ENCODE data around the gene TRAPPC3L.

TRAPPC3L gene

DNA sequence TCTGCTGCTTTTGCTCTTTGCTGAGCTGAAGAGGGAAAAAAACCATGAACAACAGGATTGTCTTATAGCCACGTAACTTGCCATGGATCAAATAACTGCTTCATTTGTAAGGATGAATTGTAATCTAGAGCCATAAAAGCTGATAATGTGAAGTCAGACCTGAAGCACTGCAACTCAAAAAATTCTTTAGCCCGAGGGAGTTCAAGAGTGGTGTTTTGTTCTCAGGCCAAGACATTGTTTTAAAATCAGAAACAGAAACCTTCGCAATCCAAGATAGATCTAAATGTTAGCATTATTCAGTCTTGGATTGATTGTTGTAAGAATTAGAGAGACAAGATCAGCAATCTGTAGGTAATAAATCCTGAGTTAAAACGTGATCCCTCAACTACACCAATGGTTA lies at the start of gene TRAPPC3L:
Gene TRAPPC3L (minus strand): TSS at position 34 of the 400 bp plus-strand sequence. CDS start 170 bp downstream, outside the sequence.
- no peak for DNase-seq

DNA sequence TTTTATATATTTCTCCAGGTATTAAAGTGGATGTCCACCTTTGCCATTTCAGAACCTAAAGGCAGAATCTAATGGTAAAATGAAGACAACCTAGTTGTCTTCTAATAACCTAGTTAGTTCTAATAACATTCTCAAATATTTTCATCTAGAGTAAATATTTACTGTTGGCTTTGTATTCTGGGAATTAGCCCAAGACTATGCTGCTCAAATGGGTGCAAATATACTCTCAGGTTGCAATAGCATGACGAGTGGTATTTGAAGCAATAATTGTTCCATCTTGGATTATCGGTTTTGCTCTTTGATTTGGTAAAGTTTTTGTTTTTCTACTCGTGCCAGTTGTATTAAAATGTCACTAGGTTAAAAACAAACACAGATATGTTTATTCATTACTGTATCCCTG lies 49.8 kb upstream of the TRAPPC3L start:
- DNase-seq, result no peak

DNA sequence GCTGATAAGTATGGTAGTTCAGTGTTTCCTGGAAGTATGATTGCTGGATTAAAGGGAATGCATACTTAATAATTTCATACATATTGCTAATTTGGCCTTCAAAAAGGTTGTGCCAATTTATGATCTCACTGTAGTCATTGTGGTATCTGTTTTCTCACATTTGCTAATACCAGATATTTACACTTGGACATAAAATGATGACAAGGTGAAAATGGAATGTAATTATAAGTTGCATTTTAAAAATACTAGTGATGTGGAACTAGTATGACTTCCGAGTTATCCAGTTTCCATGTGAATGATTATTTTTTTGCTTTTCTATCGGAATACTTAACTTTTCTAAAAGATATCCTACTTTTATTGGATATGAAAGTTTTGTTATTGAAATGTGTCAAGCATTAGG lies 41.3 kb upstream of the TRAPPC3L start:
- no peak for DNase-seq

DNA sequence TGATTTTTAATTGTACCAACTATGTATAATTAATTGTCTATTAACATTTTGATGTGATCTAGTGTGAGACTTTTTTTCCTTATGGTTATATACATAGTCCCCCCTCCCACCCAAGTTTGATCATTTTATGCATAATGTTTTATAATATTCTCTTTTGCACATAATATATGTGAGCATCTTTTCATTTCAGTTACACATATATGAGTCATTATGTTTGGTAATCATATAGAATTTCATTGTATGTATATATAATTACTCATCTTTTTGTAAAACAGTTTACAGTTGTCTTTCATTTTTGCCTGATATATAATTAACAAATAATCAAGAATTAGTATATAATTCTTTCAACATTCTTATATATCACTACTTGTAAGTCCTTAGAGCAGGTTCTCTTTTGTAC lies 40.8 kb upstream of the TRAPPC3L start:
- no peak for DNase-seq

DNA sequence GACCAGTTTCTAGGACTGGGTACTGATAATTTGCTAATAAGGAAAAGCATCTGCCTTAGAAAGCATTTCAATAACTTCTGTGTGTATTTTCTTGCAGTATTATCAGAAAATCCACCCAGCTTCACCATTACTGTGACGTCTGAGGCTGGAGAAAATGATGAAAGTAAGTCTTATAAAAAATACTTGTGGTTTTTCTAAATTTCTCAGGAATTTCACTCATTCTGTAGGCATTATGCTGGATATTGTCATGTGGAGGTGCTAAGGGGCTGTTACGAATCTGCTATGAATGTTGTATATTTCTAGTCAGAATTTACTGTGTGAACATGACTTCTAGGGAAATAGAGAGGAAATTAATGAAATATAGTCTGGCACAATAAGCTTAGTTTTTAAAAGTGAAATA lies 34.7 kb upstream of the TRAPPC3L start:
- DNase-seq, result no peak

DNA sequence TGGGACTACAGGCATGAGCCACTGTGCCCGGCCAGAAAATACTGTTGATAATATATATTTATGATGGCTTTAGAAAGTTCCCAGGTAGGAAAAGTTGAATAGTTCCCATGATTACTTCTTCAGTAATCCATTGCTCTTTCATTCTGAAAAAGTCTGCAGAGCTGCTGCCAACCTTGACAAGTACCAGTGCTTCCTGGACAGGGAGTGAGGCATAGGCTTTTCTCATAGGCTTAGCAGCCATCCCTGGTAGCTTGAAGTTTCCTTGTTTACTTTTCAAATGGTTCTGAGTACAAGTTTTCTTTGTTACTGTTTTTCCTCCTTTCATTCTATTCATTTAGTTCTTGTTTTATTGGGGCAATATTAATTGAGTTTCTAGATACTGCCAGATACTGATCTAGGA lies 33.7 kb upstream of the TRAPPC3L start:
- no peak for DNase-seq

DNA sequence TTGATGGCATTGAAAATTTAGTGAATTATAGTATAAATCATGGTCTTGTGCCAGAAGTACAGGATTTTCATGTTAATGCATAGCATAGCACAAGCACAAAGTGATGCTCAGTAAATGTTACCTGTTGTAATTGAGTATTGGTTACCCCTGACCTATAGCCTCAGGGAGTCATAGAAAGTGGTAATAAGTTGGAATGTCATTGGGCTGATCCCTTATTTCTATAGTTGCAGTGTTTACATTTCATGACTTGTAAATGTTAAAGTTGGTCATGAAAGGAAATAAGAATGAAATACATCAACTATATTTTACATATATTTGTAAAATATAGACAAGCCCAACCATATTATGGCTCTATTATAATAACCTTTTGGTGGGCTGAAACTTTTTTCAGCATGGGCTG lies 32.9 kb upstream of the TRAPPC3L start:
- no peak for DNase-seq

DNA sequence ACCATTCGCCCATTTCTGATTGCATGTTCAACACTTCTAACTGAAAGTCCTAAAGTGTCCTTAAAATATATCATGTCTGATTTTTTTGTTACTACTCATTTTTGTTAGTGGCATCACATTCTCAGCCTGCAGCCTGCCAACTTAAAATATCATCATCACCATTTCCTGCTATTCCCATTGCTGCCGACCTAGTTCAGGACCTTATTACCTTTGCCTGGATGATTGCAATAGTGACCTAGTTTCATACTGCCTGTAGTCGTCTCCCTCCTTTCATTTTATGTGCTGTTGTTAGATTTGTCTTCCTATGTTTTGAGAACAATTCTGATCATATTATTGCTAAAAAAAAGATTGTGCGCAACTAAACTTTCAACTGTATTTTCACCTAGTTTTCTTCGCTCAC lies 32.0 kb upstream of the TRAPPC3L start:
- DNase-seq, result no peak

DNA sequence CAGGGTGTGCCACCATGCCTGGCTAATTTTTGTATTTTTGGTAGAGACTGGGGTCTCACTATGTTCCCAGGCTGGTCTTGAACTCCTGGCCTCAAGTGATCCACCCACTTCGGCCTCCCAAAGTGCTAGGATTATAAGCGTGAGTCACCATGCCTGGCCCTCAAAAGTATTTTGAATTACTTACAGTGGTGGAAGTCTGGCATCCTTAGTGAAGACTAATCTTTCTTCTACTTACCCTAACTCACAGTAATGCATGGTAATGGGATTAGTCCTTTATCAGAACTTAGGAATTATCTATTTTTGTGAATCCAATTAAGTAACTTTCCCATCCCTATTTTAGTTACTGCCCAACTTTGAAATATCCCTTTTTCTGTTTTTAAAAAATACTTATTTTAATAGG lies 29.7 kb upstream of the TRAPPC3L start:
- DNase-seq, result no peak

DNA sequence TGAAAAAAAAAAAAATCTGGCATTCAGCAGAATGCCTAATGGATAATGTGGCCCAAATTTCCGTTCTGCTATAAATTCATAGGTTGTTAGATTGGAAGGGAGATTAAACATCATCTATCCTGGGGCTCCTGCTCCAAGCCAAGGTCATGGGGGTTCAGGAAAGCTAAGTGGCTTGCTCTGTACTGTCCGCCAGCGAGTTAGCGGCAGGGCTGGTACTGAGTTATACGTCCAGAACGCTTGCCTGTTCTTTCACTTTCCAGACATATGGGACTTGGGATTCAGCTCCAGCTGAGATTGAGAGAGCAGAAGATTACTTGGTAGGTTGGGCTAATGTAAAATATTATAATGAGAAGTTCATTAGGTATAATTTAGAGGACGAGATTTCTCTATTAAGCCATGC lies 26.7 kb upstream of the TRAPPC3L start:
- DNase-seq, result no peak

DNA sequence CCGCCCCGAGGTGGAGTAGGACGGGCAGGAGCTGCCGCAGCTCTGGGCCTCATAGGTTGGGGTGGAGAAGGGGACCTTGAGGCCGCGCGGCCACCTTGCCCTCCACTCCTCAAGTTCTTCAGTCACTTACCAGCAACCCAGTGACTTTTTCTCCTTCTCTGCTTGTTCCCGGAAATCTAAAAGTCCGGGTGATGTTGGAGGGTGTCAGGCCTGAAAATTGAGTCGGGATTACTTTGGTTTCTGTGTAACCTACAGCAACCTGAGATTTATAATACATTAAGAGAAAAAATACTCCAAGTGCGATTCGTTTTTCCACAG lies 26.2 kb upstream of the TRAPPC3L start:
- no peak for DNase-seq

DNA sequence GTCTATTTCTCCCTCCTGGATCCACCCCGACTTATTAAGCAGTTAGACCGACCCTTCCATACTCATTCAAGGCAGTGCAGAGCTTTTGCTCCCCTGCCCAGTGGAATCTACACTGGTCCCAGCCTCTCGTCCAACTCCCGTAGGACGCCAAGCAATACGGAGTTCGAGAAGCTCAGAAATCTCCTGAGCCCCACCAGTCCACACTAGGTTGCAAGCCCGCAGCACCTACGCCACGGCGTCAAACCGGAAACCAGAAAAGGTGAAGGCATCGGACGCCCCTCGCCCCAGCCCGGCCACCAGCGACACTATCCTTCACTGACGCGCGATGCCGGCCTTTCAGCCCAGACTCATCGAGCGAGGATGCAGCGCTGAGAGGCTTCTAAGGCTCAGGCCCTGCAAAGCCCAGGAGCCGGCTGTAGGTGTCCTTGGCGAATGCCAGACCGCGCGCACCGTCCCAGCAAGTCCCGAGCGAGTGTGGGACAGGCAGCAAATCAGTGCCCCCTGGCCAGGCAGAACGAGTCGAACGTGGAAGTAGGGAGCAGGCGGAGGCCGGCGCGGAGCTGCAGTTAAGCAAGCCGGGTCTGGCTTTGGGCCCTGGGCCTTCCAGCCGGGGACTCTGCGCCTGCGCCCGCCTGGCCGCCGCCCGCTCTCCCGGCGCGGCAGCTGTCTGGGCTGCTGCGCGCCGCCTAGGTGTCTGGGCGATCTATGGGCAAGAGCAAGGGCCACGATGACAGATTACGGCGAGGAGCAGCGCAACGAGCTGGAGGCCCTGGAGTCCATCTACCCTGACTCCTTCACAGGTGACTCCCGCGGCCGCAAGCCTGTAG lies 25.6 kb upstream of the TRAPPC3L start, which contains the start of gene RWDD1:
Gene RWDD1 (plus strand): TSS at position 649 of the 827 bp plus-strand sequence. CDS start 79 bp downstream, at position 728.
- DNase-seq, result peak; percentile 98

DNA sequence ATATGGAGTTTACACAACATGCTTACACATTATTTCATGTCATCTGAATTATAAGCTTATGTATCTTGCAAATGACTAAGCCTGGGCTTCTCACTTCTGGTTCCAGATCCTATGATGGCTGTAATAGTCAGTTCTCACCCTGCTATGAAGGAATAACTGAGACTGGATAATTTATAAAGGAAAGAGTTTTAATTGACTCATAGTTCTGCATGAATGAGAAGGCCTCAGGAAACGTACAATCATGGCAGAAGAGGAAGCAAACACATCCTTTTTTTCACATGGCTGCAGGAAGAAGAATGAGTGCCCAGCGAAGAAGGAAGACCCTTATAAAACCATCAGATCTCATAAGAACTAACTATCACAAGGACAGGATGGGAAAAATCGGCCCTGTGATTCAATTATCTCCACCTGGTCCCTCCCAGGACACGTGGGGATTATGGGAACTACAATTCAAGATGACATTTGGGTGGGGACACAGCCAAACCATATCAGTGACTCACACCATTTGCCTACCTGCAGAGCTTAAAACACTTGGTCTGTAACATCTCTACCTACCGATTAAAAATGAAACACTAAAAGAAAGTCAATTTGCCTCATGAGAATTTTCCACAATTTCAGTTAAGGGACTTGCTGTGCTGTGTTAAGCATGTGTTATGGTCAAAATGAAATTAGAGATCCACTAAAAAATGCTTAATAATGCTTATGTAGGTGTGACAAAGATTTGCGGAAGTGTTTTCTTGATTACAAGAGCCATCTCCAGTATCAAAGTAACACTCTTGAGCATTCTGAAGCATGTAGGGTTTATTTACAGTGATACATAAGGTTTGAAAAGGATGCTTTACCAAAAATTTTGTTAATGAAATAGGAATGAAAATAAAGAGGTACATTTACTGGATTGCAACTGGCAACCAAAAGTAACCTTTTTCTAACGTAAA lies 23.6 kb upstream of the TRAPPC3L start:
- no peak for DNase-seq

DNA sequence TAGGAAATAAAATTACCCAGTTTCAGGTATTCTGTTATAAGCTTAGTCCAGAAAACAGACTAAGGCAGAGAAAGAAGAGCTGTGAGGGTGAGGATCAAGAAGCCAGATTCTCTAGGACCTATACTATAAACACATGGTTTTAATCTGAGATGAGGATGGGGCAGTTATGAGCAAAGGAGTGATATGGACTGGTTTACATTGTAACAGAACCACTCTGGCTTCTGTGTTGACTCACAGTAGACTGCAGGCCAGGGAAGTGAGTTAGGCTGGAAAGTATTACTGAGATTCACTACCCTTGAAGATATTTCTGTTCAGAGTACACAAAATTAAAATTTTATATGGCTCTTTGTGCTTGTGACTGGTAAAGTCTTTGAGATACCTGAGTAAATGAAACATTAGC lies 22.6 kb upstream of the TRAPPC3L start:
- DNase-seq, result no peak

DNA sequence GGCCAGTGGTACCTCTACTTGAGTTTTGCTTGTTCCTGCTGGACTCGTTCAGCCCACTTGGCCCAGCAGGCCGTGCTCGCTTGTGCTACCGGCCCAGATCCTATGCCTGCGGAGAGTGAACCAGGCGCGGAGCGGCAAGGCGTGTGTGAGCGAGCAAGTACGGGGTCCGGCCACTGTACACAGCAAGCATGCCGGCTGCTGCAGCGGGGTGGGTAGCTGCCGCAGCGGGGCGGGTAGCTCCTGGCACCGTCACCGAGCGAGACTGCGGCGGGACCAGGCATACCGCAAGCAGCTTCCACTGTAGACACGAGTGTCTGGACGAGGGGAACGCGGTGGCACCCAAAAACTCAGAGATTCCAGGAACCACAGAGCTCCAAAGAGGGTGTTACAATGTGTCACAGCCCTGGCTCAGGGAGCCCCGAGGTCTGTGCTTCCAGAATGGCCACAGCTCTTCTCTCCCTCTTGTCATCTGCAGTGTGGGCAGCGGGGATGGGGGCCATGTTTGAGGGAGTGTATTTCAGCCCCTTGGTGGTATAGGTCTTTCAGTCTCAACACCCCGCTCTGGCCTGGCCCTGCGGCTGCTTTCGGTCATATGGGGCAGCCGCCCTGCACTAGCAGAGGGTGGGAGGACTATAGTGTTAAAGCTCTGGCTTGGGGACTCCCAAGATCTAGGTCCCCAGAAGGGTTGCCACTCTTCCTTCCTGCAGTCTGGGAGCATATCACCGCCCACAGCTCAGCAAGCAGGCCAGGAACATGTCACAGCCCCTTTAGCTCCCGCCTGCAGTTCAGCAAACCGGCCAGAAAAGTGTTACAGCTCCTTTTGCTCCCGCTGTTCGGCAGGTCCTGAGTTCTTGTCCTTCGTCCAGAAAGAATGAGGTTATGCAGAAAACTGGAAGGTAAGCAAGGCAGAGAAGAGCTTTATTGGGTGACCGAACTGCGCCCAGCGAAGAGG lies 19.7 kb upstream of the TRAPPC3L start:
- no peak for DNase-seq

DNA sequence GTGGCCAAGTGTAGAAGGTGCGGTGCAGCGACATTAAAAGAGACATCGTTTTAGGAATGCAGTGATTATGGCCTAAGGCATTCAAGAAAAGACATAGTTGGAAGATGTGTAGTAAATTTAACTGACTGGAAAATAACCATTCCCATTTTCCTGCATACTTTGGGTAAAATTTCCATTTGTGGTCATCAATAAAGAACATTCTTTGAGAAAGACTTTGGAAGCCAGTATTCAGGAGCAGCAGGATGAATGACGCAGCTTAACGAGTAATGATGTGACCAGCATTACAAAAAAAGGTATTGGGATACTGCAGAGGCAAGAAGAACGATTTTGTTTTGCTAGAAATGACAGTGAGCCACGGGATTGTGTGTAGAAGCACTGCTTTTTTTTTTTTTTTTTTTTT lies 18.8 kb upstream of the TRAPPC3L start:
- no peak for DNase-seq

DNA sequence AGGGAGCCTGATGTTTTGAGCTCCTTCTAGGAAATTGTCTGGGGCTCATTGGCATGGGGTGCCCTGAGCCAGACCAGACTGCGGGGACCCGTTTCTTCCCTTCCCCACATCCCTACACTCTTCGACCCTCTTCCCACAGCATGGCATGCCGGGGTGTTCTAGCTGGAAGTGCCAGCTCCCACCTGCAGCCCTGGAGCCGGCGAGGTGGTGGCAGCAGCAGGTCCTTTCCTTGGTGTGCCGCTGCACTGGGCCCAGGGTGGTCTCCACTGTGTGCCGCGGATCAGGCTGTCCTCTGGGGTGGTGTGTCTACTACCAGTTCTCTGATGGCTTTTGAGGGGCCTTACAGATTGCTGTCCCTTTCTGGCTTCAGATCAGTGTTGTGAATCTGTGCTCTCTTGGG lies 18.3 kb upstream of the TRAPPC3L start:
- no peak for DNase-seq

DNA sequence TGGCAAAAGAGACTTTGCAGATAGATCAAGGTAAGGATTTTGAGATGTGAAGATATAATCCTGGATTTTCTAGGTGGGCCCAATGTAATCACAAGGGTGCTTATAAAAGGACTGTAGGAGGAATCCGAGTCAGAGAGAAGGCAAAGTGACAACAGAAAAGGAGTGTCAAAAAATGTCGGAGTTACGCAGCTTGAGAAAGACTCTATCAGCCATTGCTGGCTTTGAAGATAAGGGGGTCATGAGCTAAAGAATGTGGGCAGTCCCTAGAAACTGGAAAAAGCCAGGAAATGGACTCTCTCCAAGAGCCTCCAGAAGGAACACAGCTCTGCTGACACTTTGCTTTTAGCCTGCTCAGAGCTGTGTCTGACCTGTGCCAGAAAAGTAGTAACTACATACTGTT lies 17.1 kb upstream of the TRAPPC3L start:
- no peak for DNase-seq

DNA sequence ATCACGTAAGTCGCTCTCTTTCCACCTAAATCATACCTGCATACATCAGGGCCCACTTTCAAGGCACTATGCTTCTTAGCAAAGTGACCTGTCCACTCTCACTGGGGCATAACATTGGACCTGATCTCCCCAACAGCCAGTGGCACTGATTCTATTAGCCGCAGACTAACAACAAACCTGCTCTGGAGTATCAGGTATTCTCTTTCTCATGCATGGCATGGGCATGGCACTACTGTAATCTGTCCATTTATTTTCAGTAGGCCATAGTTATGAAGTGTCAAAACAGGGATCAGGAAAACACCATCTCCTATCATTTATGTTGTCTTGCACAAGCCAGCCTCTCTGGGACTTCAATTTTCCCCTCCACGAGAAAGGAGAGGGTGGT lies 16.5 kb upstream of the TRAPPC3L start:
- no peak for DNase-seq

DNA sequence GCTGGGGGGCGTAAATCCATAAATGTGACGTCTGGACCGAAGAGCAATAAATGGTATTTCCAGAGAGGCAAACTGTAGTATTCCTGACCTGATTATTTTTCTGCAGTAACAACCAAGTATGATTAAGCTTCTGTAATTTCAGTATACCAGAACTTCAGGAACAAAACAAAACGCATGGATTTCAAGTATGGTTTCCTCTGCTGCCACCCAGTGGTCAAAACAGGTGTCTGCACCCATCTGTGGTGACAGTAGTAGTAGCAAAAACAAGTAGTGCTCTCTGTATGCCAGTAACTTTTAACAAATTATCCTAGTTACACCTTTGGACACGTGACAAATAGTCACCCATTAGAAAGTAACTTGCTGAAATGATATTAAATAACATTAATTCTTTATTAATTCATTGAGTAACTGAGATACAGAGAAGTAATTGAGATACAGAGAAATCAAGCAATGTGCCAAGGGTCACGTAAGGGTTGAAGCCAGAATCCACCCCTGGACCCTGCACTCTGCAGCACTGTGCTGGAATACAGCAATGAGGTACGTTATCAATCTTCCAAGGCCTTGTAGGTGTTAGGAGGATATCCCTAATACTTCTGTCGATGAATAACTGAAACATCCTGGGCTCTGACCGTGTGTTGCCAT lies 16.0 kb upstream of the TRAPPC3L start:
- peak; percentile 40 for DNase-seq

DNA sequence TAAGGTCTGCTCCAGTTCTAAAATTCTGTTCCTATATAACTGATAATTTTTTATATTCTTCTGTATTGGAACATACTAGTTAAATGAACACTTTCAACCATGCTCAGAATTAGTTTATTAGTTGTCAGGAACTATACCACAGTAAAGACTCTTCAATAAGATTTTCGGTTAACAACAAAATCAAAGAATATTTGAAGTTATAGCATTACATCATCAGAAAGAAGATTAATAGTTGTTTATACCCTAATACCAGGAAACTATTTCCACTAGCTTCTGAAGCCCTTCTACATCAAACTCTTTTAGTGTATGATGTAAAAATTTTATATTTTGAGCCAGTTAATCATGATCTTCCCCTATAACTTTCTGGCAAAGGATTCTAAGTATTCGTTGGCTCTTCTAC lies 14.6 kb upstream of the TRAPPC3L start:
- no peak for DNase-seq

DNA sequence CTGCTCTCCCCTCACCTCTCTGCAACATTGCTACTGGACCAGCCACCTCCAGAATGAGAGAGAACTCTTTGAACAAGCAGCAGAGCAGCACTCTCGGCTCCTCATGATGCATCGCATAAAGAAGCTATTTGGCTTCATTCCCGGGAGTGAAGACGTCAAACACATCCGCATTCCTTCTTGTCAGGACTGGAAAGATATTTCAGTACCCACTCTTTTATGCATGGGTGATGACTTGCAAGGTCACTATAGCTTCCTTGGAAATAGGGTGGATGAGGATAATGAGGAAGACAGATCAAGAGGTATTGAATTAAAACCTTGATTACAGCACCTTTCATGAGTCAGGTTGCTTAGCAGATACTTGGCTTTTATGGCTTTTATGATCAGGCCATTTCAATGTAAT lies 12.4 kb upstream of the TRAPPC3L start:
- DNase-seq, result no peak

Data from activated effector memory CD4-positive, alpha-beta T cell treated with Interleukin-2 at 50 U/mL for 16 hours (primary cell).